OCI-LY7 (cell line): ENCODE results near the gene NFATC2. TPM values are rescaled to one million over a fixed set of nuclear protein-coding genes. Genes with fewer than 3 reads are reported as not detected.

Experiments used
- BruUV-seq: library from RNA; stranded (reverse); fragments of 400-500 nt; replicated peaks from 2 replicates; lab custom pipeline; 2021; lab: Mats Ljungman, UMichigan
- CTCF ChIA-PET: fragments of 300-600 bp; sonication (Branson Sonifier 250); formaldehyde crosslinking; loops from one replicate; lab custom pipeline; 2022; ENCODE audit warnings: antibody characterized with exemption; ENCODE audit not compliant: unreplicated experiment; lab: Charles Lee
- POLR2A ChIA-PET: fragments of 300-600 bp; sonication (Branson Sonifier 250); formaldehyde crosslinking; loops from one replicate; lab custom pipeline; 2022; ENCODE audit warnings: antibody characterized with exemption; lab: Charles Lee
- DNase-seq: peaks from one replicate; pipeline ENCODE4 v3.0.0-alpha.2; 2015; ENCODE audit warnings: low spot score
- H2AFZ ChIP-seq: fragments of 200-600 bp; sonication (generic), shearing (Covaris generic); 2 replicates; pipeline ENCODE4 v1.6.1; 2014; ENCODE audit warnings: mild to moderate bottlenecking, antibody characterized with exemption, low read length, moderate library complexity
- H3K27ac ChIP-seq: fragments of 200-600 bp; sonication (generic); 2 replicates; pipeline ENCODE4 v1.5.1; 2014; ENCODE audit warnings: mixed run types, low read depth, mild to moderate bottlenecking, moderate library complexity, low read length, inconsistent platforms; ENCODE audit not compliant: poor library complexity, severe bottlenecking
- H3K36me3 ChIP-seq: fragments of 200-600 bp; sonication (generic); 2 replicates; pipeline ENCODE4 v1.6.1; 2014; ENCODE audit warnings: mild to moderate bottlenecking, antibody characterized with exemption, low read length, moderate library complexity, mixed read lengths; ENCODE audit not compliant: insufficient read depth
- H3K4me1 ChIP-seq: fragments of 200-600 bp; sonication (generic); 2 replicates; pipeline ENCODE4 v1.5.1; 2014; ENCODE audit warnings: mild to moderate bottlenecking, low read length; ENCODE audit not compliant: insufficient read depth, poor library complexity, severe bottlenecking
- H3K4me2 ChIP-seq: fragments of 200-600 bp; sonication (generic); 2 replicates; pipeline ENCODE4 v1.6.1; 2014; ENCODE audit warnings: mild to moderate bottlenecking, low read length
- H3K4me3 ChIP-seq: fragments of 200-600 bp; sonication (generic); 2 replicates; pipeline ENCODE4 v1.5.1; 2014; ENCODE audit warnings: mild to moderate bottlenecking, low read depth, low read length; ENCODE audit not compliant: poor library complexity, severe bottlenecking
- H3K79me2 ChIP-seq: fragments of 200-600 bp; sonication (generic); 2 replicates; pipeline ENCODE4 v1.6.1; 2016; ENCODE audit warnings: low read depth, mild to moderate bottlenecking, low read length, moderate library complexity, mixed read lengths; ENCODE audit not compliant: insufficient read depth
- H3K9me2 ChIP-seq: fragments of 200-600 bp; sonication (generic); 2 replicates; pipeline ENCODE4 v1.6.1; 2016; ENCODE audit warnings: mild to moderate bottlenecking, low read length, mixed read lengths; ENCODE audit not compliant: insufficient read depth
- H3K9me3 ChIP-seq: fragments of 200-600 bp; sonication (generic); 2 replicates; pipeline ENCODE4 v1.6.1; 2014; ENCODE audit warnings: mild to moderate bottlenecking, mixed run types, low read length, mixed read lengths
- H4K20me1 ChIP-seq: fragments of 200-600 bp; sonication (generic); 2 replicates; pipeline ENCODE4 v1.6.1; 2014; ENCODE audit warnings: mild to moderate bottlenecking, antibody characterized with exemption, low read length, moderate library complexity, mixed read lengths; ENCODE audit not compliant: insufficient read depth
- CTCF ChIP-seq: fragments of 200-600 bp; sonication (generic); conservative IDR thresholded peaks from 2 replicates; pipeline ENCODE4 v1.5.1; 2014; ENCODE audit warnings: mild to moderate bottlenecking, antibody characterized with exemption, low read length, moderate library complexity, mixed read lengths
- EZH2phosphoT487 ChIP-seq: fragments of 200-600 bp; sonication (generic); IDR thresholded peaks from 2 replicates; pipeline ENCODE4 v1.6.1; 2018; ENCODE audit warnings: low read depth, borderline replicate concordance, mild to moderate bottlenecking, mixed run types, antibody characterized with exemption, low read length, moderate library complexity, mixed read lengths
- intact Hi-C: fragments of 100-400 bp; cut with micrococcal nuclease; formaldehyde crosslinking; loops from one replicate; pipeline ENCODE4 v1.10.0; 2022; ENCODE audit not compliant: unreplicated experiment
- total RNA-seq, 2 experiments: library from RNA; depleted of rRNA in 1 of 2; stranded (reverse); fragments of >200 nt in 1 of 2; shearing (Covaris generic) in 1 of 2; gene quantifications; 2 replicates each; pipeline ENCODE4 v1.2.3, GENCODE V29; 2014 to 2022

NFATC2 gene
- total RNA-seq, 2 experiments from 2014 or later = 12.5 to 43.8 TPM

DNA sequence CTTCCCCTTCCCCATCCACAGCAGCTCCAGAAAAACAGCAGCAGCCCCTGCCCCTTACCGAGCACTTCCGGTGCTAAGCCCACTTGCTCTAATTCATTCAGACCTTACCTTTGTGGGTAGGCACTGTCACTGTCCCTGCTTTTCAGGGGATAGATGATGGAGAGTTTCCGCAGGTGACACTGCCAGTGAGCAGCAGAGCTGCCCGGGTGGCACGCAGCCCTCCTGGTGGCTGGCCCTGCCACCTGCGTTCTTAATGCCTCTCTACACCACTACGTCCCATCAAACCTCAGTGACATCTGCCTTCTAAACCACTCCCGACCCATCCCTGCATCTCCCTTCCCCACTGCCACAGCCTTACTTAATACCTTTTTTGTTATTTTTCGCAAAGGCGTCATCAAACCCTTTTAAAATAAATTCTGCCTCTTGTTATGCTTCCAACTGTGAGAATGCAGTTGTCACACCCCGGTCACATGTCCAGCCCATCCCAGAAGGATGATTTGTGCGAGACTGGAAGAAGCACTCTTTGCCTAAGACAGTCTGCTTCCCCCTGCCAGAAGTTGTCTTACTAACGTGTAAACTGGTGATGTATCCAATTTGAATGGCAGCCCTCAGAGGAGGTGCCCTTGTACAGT lies 89.7 kb downstream of the NFATC2 start:
- DNase-seq = no peak
- Histone ChIP-seq H3K9me2 (no peaks in the 10 kb centered on the region), H3K79me2 (no peaks in the 10 kb centered on the region), H3K4me2 (no peak overlapping the region), H3K4me1 (peaks cover 18% of the 10 kb centered on the region), H2AFZ (no peak overlapping the region), H3K36me3 (peaks cover 88% of the 10 kb centered on the region), H3K4me3 (no peak overlapping the region), H3K27ac (no peak overlapping the region), H4K20me1 (no peaks in the 10 kb centered on the region), H3K9me3 (peaks cover 14% of the 10 kb centered on the region; the same call in 1 of the 2 replicates)
- ChIA-PET POLR2A (interaction anchor here (1.0 kb wide), 1 partner anchor 14 kb away, joined by 4 read pairs; no protein-coding TSS in a partner anchor), CTCF (no interaction called here)
- TF ChIP-seq EZH2phosphoT487 (no peak), CTCF (no peak)
- no TSS peak for BruUV-seq
- intact Hi-C loops = no loop called here

DNA sequence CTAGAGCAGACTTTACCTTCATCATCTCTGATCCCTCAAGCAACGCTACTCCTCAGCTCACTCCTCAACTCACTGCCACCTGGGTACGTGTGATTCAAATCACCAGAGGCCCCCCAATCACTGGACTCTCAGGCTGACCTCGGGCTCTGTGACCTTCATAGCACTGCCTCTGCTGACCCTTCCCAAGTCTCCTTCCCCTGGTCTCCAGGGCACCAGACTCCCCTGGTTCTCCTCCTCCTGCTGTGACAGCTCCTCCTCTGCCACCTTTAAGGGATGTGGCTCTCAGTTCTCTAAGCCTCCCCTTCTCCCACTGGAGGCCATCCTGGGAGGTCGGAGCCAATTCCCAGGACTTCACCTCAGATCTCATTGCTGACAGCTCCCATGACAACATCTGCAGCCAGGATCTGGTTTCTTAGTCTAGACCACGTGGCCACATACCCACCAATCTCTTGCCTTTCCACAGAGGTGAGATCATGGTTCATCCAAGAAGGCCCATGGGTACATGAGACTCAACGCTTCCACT lies 90.4 kb downstream of the NFATC2 start:
- Histone ChIP-seq H4K20me1 (no peaks in the 10 kb centered on the region), H2AFZ (no peak overlapping the region), H3K4me2 (no peak overlapping the region), H3K4me1 (peaks cover 11% of the 10 kb centered on the region), H3K36me3 (peaks cover 88% of the 10 kb centered on the region), H3K4me3 (no peak overlapping the region), H3K27ac (no peak overlapping the region), H3K9me3 (peaks cover 14% of the 10 kb centered on the region; the same call in 1 of the 2 replicates), H3K79me2 (no peaks in the 10 kb centered on the region), H3K9me2 (no peaks in the 10 kb centered on the region)
- BruUV-seq = no TSS peak
- POLR2A ChIA-PET = interaction anchor here (1.0 kb wide), 1 partner anchor 14 kb away, joined by 4 read pairs; no protein-coding TSS in a partner anchor
- CTCF ChIA-PET = no interaction called here
- TF ChIP-seq EZH2phosphoT487 = no peak
- TF ChIP-seq CTCF = no peak
- DNase-seq = no peak
- intact Hi-C loops = no loop called here

- DNase-seq = no peak
- Histone ChIP-seq H3K4me1 (peaks cover 4% of the 10 kb centered on the region), H3K36me3 (peaks cover 87% of the 10 kb centered on the region), H2AFZ (no peak overlapping the region), H4K20me1 (no peaks in the 10 kb centered on the region), H3K9me2 (no peaks in the 10 kb centered on the region), H3K9me3 (peaks cover 14% of the 10 kb centered on the region; the same call in 1 of the 2 replicates), H3K79me2 (no peaks in the 10 kb centered on the region), H3K4me2 (no peak overlapping the region), H3K27ac (no peak overlapping the region), H3K4me3 (no peak overlapping the region)
- TF ChIP-seq CTCF = no peak
- no peak for TF ChIP-seq EZH2phosphoT487
- intact Hi-C loops = no loop called here
- BruUV-seq = no TSS peak
- POLR2A ChIA-PET = interaction anchor here (1.0 kb wide), 1 partner anchor 13 kb away, joined by 4 read pairs; no protein-coding TSS in a partner anchor
- CTCF ChIA-PET = no interaction called here
These were observed 91.0 kb downstream of the NFATC2 start for GRCh38 chr20:51451484-51451883.
